ENCODE measurements around the gene LRP8.

The LRP8 gene

GRCh38 chr1:53244141-53244540 is 83.7 kb downstream of the LRP8 start:
- no peak for DNase-seq (ENCODE audit: low read depth)
- H3K4me3 ChIP-seq (ENCODE audit: low read length): no peak overlapping the region
- H3K27me3 ChIP-seq (replicated peaks; ENCODE audit: control insufficient read depth, insufficient read depth, low read length): no peaks in the 10 kb centered on the region
- H3K9me3 ChIP-seq (ENCODE audit: control insufficient read depth, low read length): no peaks in the 10 kb centered on the region
- peaks cover 4% of the 10 kb centered on the region for H3K36me3 ChIP-seq (ENCODE audit: control insufficient read depth, insufficient read depth, low read length, severe bottlenecking)
- no peak overlapping the region for H3K9ac ChIP-seq (ENCODE audit: low read length)
- peaks cover 2% of the 10 kb centered on the region for H3K4me1 ChIP-seq (ENCODE audit: control insufficient read depth, insufficient read depth, low read length)

- Histone ChIP-seq H3K27me3 (replicated peaks; ENCODE audit: control insufficient read depth, insufficient read depth, low read length) (no peaks in the 10 kb centered on the region), H3K4me3 (ENCODE audit: low read length) (no peak overlapping the region), H3K9ac (ENCODE audit: low read length) (no peak overlapping the region), H3K4me1 (ENCODE audit: control insufficient read depth, insufficient read depth, low read length) (peaks cover 6% of the 10 kb centered on the region), H3K36me3 (ENCODE audit: control insufficient read depth, insufficient read depth, low read length, severe bottlenecking) (peaks cover 4% of the 10 kb centered on the region), H3K9me3 (ENCODE audit: control insufficient read depth, low read length) (no peaks in the 10 kb centered on the region)
- no peak for DNase-seq (ENCODE audit: low read depth)
These were observed 85.5 kb downstream of the LRP8 start for GRCh38 chr1:53242381-53242780.

- no peak for DNase-seq (ENCODE audit: low read depth)
- no peaks in the 10 kb centered on the region for H3K9me3 ChIP-seq (ENCODE audit: control insufficient read depth, low read length)
- H3K4me3 ChIP-seq (ENCODE audit: low read length): no peak overlapping the region
- H3K4me1 ChIP-seq (ENCODE audit: control insufficient read depth, insufficient read depth, low read length): peaks cover 11% of the 10 kb centered on the region
- H3K9ac ChIP-seq (ENCODE audit: low read length): no peak overlapping the region
- peaks cover 4% of the 10 kb centered on the region for H3K36me3 ChIP-seq (ENCODE audit: control insufficient read depth, insufficient read depth, low read length, severe bottlenecking)
- H3K27me3 ChIP-seq (replicated peaks; ENCODE audit: control insufficient read depth, insufficient read depth, low read length): no peaks in the 10 kb centered on the region
These were observed 86.0 kb downstream of the LRP8 start for GRCh38 chr1:53241828-53242227.

DNA sequence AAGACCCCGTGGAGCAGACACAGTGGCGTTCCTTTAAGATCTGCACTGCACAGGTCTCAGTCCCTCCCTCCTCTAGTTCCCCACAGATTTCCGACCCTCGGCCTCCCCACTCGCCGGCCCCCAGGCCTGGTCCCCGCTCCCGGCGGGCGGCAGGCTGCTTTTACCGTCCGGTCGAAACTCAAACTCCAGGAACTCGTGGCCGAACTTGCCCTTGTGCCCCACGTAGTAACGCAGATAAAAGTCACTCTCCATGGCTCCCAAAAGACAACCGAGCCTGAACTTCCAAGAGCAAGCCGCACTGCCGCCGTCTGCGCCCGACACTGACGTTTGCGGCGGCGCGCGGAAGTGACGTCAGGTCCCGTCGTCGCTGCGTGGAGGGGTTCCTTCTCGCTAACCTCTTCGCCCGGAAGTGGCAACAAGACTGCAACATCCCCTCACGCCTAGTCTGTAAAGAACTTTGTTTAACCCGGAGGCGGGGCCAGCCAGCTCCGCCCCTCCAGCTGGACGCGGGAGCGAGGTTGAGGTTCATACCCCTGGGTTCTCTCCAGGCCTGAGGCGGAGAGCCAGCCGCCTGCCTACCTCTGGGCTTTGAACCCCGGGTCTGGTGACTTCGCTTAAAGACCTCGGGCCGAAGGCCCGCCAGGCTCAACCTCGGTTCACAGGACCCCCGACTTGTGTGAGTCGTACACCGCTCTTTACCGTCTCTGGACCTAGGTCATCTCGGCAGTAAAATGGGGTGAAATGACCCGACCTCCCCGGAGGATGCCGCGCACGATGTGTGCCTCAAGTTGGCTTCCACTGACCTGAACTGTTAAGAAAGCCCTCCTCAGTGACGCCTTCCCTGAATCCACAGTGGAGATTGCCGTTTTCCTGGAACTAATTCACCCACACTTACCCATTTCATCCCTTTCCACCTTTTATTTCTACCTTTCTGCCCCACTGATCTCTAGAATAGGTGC is 89.4 kb downstream of the LRP8 start, which contains the start of gene MAGOH:
TSS of gene MAGOH (minus strand) at position 322 of the 959 bp plus-strand sequence. CDS start at position 252, 70 bp downstream.
- Histone ChIP-seq H3K9ac (ENCODE audit: low read length) (peak within 1 kb of the TSS; percentile 99), H3K27me3 (replicated peaks; ENCODE audit: control insufficient read depth, insufficient read depth, low read length) (no peaks in the 10 kb centered on the region), H3K4me3 (ENCODE audit: low read length) (peak within 1 kb of the TSS; percentile 99), H3K4me1 (ENCODE audit: control insufficient read depth, insufficient read depth, low read length) (peaks cover 17% of the 10 kb centered on the region), H3K36me3 (ENCODE audit: control insufficient read depth, insufficient read depth, low read length, severe bottlenecking) (peaks cover 23% of the 10 kb centered on the region), H3K9me3 (ENCODE audit: control insufficient read depth, low read length) (no peaks in the 10 kb centered on the region)
- DNase-seq (ENCODE audit: low read depth): peak; percentile 98

DNA sequence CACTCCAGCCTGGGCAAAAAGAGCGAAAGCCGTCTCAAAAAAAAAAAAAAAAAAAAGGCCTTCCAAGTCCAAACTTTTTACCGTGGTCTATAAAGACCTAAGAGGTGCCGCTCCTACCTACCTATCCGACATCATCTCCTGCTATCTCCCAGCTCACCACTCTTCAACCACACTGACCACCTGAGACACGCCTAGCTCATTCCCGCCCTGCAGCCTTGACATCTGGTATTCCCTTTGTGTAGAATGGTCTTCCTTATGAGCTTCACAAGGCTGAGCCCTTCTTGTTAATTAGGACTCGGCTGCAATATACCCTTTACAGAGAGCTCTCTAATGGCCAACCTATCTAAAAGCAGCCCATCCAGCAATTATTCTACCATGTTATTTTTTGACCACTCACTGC is 90.2 kb downstream of the LRP8 start:
- Histone ChIP-seq H3K4me3 (ENCODE audit: low read length) (peak overlapping the region; percentile 99), H3K27me3 (replicated peaks; ENCODE audit: control insufficient read depth, insufficient read depth, low read length) (no peaks in the 10 kb centered on the region), H3K9me3 (ENCODE audit: control insufficient read depth, low read length) (no peaks in the 10 kb centered on the region), H3K36me3 (ENCODE audit: control insufficient read depth, insufficient read depth, low read length, severe bottlenecking) (peaks cover 30% of the 10 kb centered on the region), H3K4me1 (ENCODE audit: control insufficient read depth, insufficient read depth, low read length) (peaks cover 17% of the 10 kb centered on the region), H3K9ac (ENCODE audit: low read length) (peak overlapping the region; percentile 99)
- DNase-seq (ENCODE audit: low read depth): no peak

DNA sequence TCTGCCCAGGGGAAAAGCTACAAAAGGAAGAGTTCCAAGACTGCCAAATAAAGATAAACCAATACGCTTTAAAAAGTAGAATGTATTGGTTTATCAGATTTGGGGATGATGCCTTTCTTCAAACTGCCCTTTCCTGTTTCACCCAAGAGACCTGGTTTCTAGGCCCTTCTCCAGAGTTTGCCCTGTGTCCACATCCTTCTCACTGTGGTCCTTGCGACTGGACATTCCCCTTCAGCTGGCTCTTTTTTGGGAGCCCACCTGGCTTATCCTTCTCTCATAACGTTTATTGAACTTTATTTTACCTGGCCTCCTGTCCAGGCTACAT is 106.9 kb downstream of the LRP8 start:
- H3K36me3 ChIP-seq (ENCODE audit: control insufficient read depth, insufficient read depth, low read length, severe bottlenecking): peaks cover 11% of the 10 kb centered on the region
- DNase-seq (ENCODE audit: low read depth): no peak
- H3K4me1 ChIP-seq (ENCODE audit: control insufficient read depth, insufficient read depth, low read length): peaks cover 14% of the 10 kb centered on the region
- H3K9me3 ChIP-seq (ENCODE audit: control insufficient read depth, low read length): no peaks in the 10 kb centered on the region
- H3K27me3 ChIP-seq (replicated peaks; ENCODE audit: control insufficient read depth, insufficient read depth, low read length): no peaks in the 10 kb centered on the region
- H3K9ac ChIP-seq (ENCODE audit: low read length): peak overlapping the region; percentile 95
- H3K4me3 ChIP-seq (ENCODE audit: low read length): peak overlapping the region; percentile 91

GRCh38 chr1:53220171-53220961 is 107.5 kb downstream of the LRP8 start, which contains the start of gene CZIB:
TSS of gene CZIB (minus strand) at chr1:53220634. CDS start at chr1:53220575, 59 bp downstream.
- Histone ChIP-seq H3K27me3 (replicated peaks; ENCODE audit: control insufficient read depth, insufficient read depth, low read length) (no peaks in the 10 kb centered on the region), H3K9ac (ENCODE audit: low read length) (peak within 1 kb of the TSS; percentile 95), H3K9me3 (ENCODE audit: control insufficient read depth, low read length) (no peaks in the 10 kb centered on the region), H3K36me3 (ENCODE audit: control insufficient read depth, insufficient read depth, low read length, severe bottlenecking) (peaks cover 12% of the 10 kb centered on the region), H3K4me1 (ENCODE audit: control insufficient read depth, insufficient read depth, low read length) (peaks cover 14% of the 10 kb centered on the region), H3K4me3 (ENCODE audit: low read length) (peak within 1 kb of the TSS; percentile 91)
- DNase-seq (ENCODE audit: low read depth): peak; percentile 96

- H3K9me3 ChIP-seq (ENCODE audit: control insufficient read depth, low read length): no peaks in the 10 kb centered on the region
- H3K9ac ChIP-seq (ENCODE audit: low read length): peak overlapping the region; percentile 95
- peak; percentile 14 for DNase-seq (ENCODE audit: low read depth)
- peak overlapping the region; percentile 91 for H3K4me3 ChIP-seq (ENCODE audit: low read length)
- peaks cover 19% of the 10 kb centered on the region for H3K36me3 ChIP-seq (ENCODE audit: control insufficient read depth, insufficient read depth, low read length, severe bottlenecking)
- no peaks in the 10 kb centered on the region for H3K27me3 ChIP-seq (replicated peaks; ENCODE audit: control insufficient read depth, insufficient read depth, low read length)
- H3K4me1 ChIP-seq (ENCODE audit: control insufficient read depth, insufficient read depth, low read length): peaks cover 14% of the 10 kb centered on the region
These were observed 108.2 kb downstream of the LRP8 start for GRCh38 chr1:53219711-53220110.

DNA sequence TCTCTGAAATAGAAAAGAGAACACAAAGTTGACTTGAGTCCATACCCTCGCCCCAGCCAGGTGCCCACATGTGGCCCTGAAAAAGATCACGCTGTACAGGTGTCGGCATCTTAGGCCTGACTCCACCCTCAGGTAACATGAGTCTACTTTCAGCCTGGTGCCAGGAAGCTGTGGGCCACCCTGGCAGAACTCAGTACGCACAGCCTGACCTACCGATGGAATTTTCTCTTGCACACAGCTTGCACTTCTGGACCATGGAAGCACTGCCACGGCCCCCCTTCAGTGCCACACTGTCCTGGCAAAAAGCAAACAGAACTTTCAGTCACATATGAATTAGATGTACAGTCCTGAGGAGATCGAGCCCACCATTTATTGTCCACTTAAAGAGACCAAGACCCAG is 109.7 kb downstream of the LRP8 start:
- no peak overlapping the region for H3K9ac ChIP-seq (ENCODE audit: low read length)
- no peaks in the 10 kb centered on the region for H3K9me3 ChIP-seq (ENCODE audit: control insufficient read depth, low read length)
- H3K36me3 ChIP-seq (ENCODE audit: control insufficient read depth, insufficient read depth, low read length, severe bottlenecking): peaks cover 33% of the 10 kb centered on the region
- H3K4me3 ChIP-seq (ENCODE audit: low read length): no peak overlapping the region
- H3K27me3 ChIP-seq (replicated peaks; ENCODE audit: control insufficient read depth, insufficient read depth, low read length): no peaks in the 10 kb centered on the region
- no peak for DNase-seq (ENCODE audit: low read depth)
- peaks cover 14% of the 10 kb centered on the region for H3K4me1 ChIP-seq (ENCODE audit: control insufficient read depth, insufficient read depth, low read length)

DNA sequence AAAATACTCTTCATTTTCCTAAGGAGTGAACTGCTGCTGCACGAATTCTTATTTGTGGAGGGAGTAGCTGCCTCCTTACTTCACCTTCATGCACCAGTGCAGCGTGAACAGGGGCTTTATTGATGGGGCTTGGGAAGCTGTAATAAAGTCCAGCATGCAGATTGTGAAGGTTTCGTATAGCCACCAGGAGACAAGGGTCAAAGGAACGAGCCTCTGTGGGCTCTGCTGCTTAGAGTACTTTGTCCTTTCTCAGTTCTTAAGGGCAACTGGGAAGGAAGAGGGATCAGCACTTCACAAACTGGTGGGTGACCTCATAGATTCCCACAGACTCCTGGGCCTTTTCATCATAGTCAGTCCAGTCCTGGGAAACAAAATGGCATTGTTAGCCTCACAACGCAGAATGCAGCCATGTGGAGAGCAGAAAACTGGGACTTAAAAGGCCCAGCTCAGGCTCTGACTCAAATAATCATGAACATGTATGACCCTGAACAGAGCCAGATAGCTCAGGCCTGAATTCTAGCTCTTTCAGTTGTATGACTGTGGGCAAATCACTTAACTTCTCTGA is 113.4 kb downstream of the LRP8 start:
- Histone ChIP-seq H3K4me3 (ENCODE audit: low read length) (no peak overlapping the region), H3K4me1 (ENCODE audit: control insufficient read depth, insufficient read depth, low read length) (peaks cover 3% of the 10 kb centered on the region), H3K9ac (ENCODE audit: low read length) (no peak overlapping the region), H3K27me3 (replicated peaks; ENCODE audit: control insufficient read depth, insufficient read depth, low read length) (no peaks in the 10 kb centered on the region), H3K36me3 (ENCODE audit: control insufficient read depth, insufficient read depth, low read length, severe bottlenecking) (peaks cover 68% of the 10 kb centered on the region), H3K9me3 (ENCODE audit: control insufficient read depth, low read length) (no peaks in the 10 kb centered on the region)
- no peak for DNase-seq (ENCODE audit: low read depth)

DNA sequence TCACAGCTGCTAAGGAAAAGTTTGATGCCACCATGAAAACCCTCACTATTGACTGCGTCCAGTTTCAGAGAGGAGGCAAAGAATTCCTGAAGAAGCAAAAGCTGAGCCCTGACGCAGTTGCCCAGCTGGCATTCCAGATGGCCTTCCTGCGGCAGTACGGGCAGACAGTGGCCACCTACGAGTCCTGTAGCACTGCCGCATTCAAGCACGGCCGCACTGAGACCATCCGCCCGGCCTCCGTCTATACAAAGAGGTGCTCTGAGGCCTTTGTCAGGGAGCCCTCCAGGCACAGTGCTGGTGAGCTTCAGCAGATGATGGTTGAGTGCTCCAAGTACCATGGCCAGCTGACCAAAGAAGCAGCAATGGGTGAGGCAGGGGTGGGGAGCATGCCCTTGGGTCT is 116.9 kb downstream of the LRP8 start:
- Histone ChIP-seq H3K9me3 (ENCODE audit: control insufficient read depth, low read length) (no peaks in the 10 kb centered on the region), H3K9ac (ENCODE audit: low read length) (no peak overlapping the region), H3K27me3 (replicated peaks; ENCODE audit: control insufficient read depth, insufficient read depth, low read length) (no peaks in the 10 kb centered on the region), H3K4me3 (ENCODE audit: low read length) (no peak overlapping the region), H3K36me3 (ENCODE audit: control insufficient read depth, insufficient read depth, low read length, severe bottlenecking) (peaks cover 72% of the 10 kb centered on the region), H3K4me1 (ENCODE audit: control insufficient read depth, insufficient read depth, low read length) (peaks cover 31% of the 10 kb centered on the region)
- no peak for DNase-seq (ENCODE audit: low read depth)

Data from adipocyte (in vitro differentiated cells).